Body of pancreas (tissue), 4 donors: ENCODE results near the gene MEX3B.

ENCODE experiments used
- CTCF ChIP-seq, 7 experiments: fragments of 450-650 bp in 4 of 7; fragments of 200-600 bp in 3 of 7; sonication (generic) in 3 of 7; IDR thresholded peaks; one replicate each; pipeline ENCODE4 v1.5.1; 2016 to 2019; ENCODE audit warnings: antibody characterized with exemption in 7 of 7
- POLR2A ChIP-seq, 3 donors: fragments of 450-650 bp; IDR thresholded peaks; one replicate each; pipeline ENCODE4 v1.6.1; 2016; ENCODE audit warnings: antibody characterized with exemption in 3 of 3, mild to moderate bottlenecking in 2 of 3

GRCh38 chr15:82051664-82052063 lies 5.8 kb upstream of the MEX3B start:
- TF ChIP-seq CTCF (IDR thresholded peaks at IDR 0.05) (no peak), POLR2A (IDR thresholded peaks at IDR 0.05) (no peak)
